IMR-90 (cell line): ENCODE data around the gene MAGEB1. TPM values are rescaled to one million over a fixed set of nuclear protein-coding genes. Genes with fewer than 3 reads are reported as not detected.

Experiments used
- ATAC-seq: fragments of 200-7000 bp; cut with Tn5 transposase; 2 replicates; pipeline ENCODE4 v1.9.1; 2020; ENCODE audit warnings: low read depth, mild to moderate bottlenecking, moderate library complexity
- BruUV-seq: library from RNA; stranded (reverse); fragments of 400-500 nt; replicated peaks from 2 replicates; lab custom pipeline; 2021; lab: Mats Ljungman, UMichigan
- CTCF ChIA-PET: fragments of 300-600 bp; formaldehyde crosslinking; extraction: SDS; loops from one replicate; lab custom pipeline; 2021; ENCODE audit warnings: antibody characterized with exemption; lab: Yijun Ruan, JAX
- POLR2A ChIA-PET: fragments of 300-600 bp; sonication (Branson Sonifier 250); formaldehyde crosslinking; loops from one replicate; lab custom pipeline; 2022; ENCODE audit warnings: antibody characterized with exemption; ENCODE audit not compliant: unreplicated experiment; lab: Charles Lee
- DNase-seq: peaks from one replicate; pipeline ENCODE4 v3.0.0; 2013
- H2AFZ ChIP-seq: replicated peaks from 2 replicates; pipeline ENCODE3; 2013; ENCODE audit warnings: low read length, mild to moderate bottlenecking; ENCODE audit not compliant: poor library complexity
- H2AK5ac ChIP-seq: 2 replicates; pipeline ENCODE4 v1.6.1; 2013; ENCODE audit warnings: low read depth, low read length, inconsistent platforms
- H2AK9ac ChIP-seq: replicated peaks from 2 replicates; pipeline ENCODE3; 2013; ENCODE audit warnings: mild to moderate bottlenecking, low read depth, low read length, moderate library complexity; ENCODE audit not compliant: poor library complexity
- H2BK120ac ChIP-seq: 2 replicates; pipeline ENCODE4 v1.6.1; 2013; ENCODE audit warnings: low read depth, low read length, inconsistent platforms
- H2BK15ac ChIP-seq: 3 replicates; pipeline ENCODE4 v1.6.1; 2013; ENCODE audit warnings: low read depth, low read length, inconsistent platforms
- H2BK20ac ChIP-seq: 2 replicates; pipeline ENCODE4 v1.6.1; 2013; ENCODE audit warnings: low read depth, mild to moderate bottlenecking, inconsistent platforms, low read length, moderate library complexity
- H2BK5ac ChIP-seq: 2 replicates; pipeline ENCODE4 v1.6.1; 2013; ENCODE audit warnings: mild to moderate bottlenecking, low read depth, low read length, inconsistent platforms; ENCODE audit not compliant: poor library complexity, severe bottlenecking
- H3K14ac ChIP-seq: replicated peaks from 2 replicates; pipeline ENCODE4 v1.6.1; 2013; ENCODE audit warnings: low read depth, low read length, inconsistent platforms
- H3K18ac ChIP-seq: 2 replicates; pipeline ENCODE4 v1.6.1; 2013; ENCODE audit warnings: low read depth, low read length, control low read depth
- H3K23ac ChIP-seq: 2 replicates; pipeline ENCODE4 v1.6.1; 2013; ENCODE audit warnings: low read depth, low read length, inconsistent platforms
- H3K27ac ChIP-seq: 2 replicates; pipeline ENCODE4 v1.5.1; 2013; ENCODE audit warnings: mild to moderate bottlenecking, control low read depth, low read length; ENCODE audit not compliant: insufficient read depth
- H3K27me3 ChIP-seq: 2 replicates; pipeline ENCODE4 v1.6.1; 2013; ENCODE audit warnings: low read length; ENCODE audit not compliant: control insufficient read depth, insufficient read depth
- H3K36me3 ChIP-seq: 2 replicates; pipeline ENCODE4 v1.6.1; 2013; ENCODE audit warnings: low read length, mixed read lengths; ENCODE audit not compliant: control insufficient read depth, insufficient read depth
- H3K4ac ChIP-seq: 2 replicates; pipeline ENCODE4 v1.6.1; 2013; ENCODE audit warnings: low read depth, low read length, inconsistent platforms
- H3K4me1 ChIP-seq: 2 replicates; pipeline ENCODE4 v1.6.1; 2013; ENCODE audit warnings: low read length, mixed read lengths; ENCODE audit not compliant: control insufficient read depth, insufficient read depth
- H3K4me2 ChIP-seq: 2 replicates; pipeline ENCODE4 v1.6.1; 2013; ENCODE audit warnings: low read depth, mild to moderate bottlenecking, control low read depth, low read length, moderate library complexity
- H3K4me3 ChIP-seq: 2 replicates; pipeline ENCODE4 v1.5.1; 2013; ENCODE audit warnings: low read depth, mild to moderate bottlenecking, control low read depth, low read length, moderate library complexity; ENCODE audit not compliant: insufficient read depth
- H3K56ac ChIP-seq: 2 replicates; pipeline ENCODE4 v1.6.1; 2013; ENCODE audit warnings: low read length, inconsistent platforms; ENCODE audit not compliant: insufficient read depth; ENCODE audit errors: extremely low read depth
- H3K79me1 ChIP-seq, 2 experiments: 2 replicates each; pipeline ENCODE4 v1.6.1; 2013; ENCODE audit warnings: low read length in 2 of 2, inconsistent platforms in 1 of 2, low read depth in 1 of 2
- H3K9ac ChIP-seq: 2 replicates; pipeline ENCODE4 v1.6.1; 2013; ENCODE audit warnings: low read depth, low read length, control low read depth
- H3K9me1 ChIP-seq: 2 replicates; pipeline ENCODE4 v1.6.1; 2013; ENCODE audit warnings: low read length, inconsistent platforms; ENCODE audit not compliant: insufficient read depth
- H3K9me3 ChIP-seq: 2 replicates; pipeline ENCODE4 v1.6.1; 2013; ENCODE audit warnings: low read length; ENCODE audit not compliant: control insufficient read depth, insufficient read depth
- H4K20me1 ChIP-seq: 2 replicates; pipeline ENCODE4 v1.6.1; 2013; ENCODE audit warnings: low read length, inconsistent platforms; ENCODE audit not compliant: insufficient read depth
- H4K5ac ChIP-seq: 2 replicates; pipeline ENCODE4 v1.6.1; 2013; ENCODE audit warnings: mild to moderate bottlenecking, low read depth, low read length, control low read depth
- H4K8ac ChIP-seq, 2 experiments: 2 replicates each; pipeline ENCODE4 v1.6.1; 2013; ENCODE audit warnings: low read depth in 2 of 2, low read length in 2 of 2, control low read depth in 1 of 2, inconsistent platforms in 1 of 2
- H4K91ac ChIP-seq: 2 replicates; pipeline ENCODE4 v1.6.1; 2013; ENCODE audit warnings: low read depth, low read length, inconsistent platforms; ENCODE audit not compliant: insufficient read depth
- BHLHE40 ChIP-seq: fragments of 150-350 bp; IDR thresholded peaks from 2 replicates; pipeline ENCODE4 v1.6.1; 2016; ENCODE audit warnings: mild to moderate bottlenecking, low read depth, low read length
- CEBPB ChIP-seq: IDR thresholded peaks from 2 replicates; pipeline ENCODE4 v1.6.1; 2012; ENCODE audit warnings: low read depth, low read length, improper control_type of control experiment
- CHD1 ChIP-seq: IDR thresholded peaks from 2 replicates; pipeline ENCODE4 v1.6.1; 2012; ENCODE audit warnings: low read depth, low read length, improper control_type of control experiment
- FOS ChIP-seq: fragments of 150-350 bp; IDR thresholded peaks from 2 replicates; pipeline ENCODE4 v1.6.1; 2016; ENCODE audit warnings: low read depth, low read length
- MAZ ChIP-seq: IDR thresholded peaks from 2 replicates; pipeline ENCODE4 v1.6.1; 2012; ENCODE audit warnings: low read depth, mild to moderate bottlenecking, low read length, improper control_type of control experiment, moderate library complexity, borderline replicate concordance
- NFE2L2 ChIP-seq: fragments of 150-350 bp; IDR thresholded peaks from 2 replicates; pipeline ENCODE4 v1.6.1; 2016; ENCODE audit warnings: low read depth, mild to moderate bottlenecking, low read length
- POLR2A ChIP-seq: IDR thresholded peaks from 2 replicates; pipeline ENCODE4 v1.6.1; 2012; ENCODE audit warnings: mild to moderate bottlenecking, low read depth, low read length
- RAD21 ChIP-seq: IDR thresholded peaks from 2 replicates; pipeline ENCODE4 v1.6.1; 2012; ENCODE audit warnings: low read length, improper control_type of control experiment
- RCOR1 ChIP-seq: IDR thresholded peaks from 2 replicates; pipeline ENCODE4 v1.6.1; 2012; ENCODE audit warnings: mild to moderate bottlenecking, low read length, improper control_type of control experiment; ENCODE audit not compliant: insufficient replicate concordance
- RFX5 ChIP-seq: IDR thresholded peaks from 2 replicates; pipeline ENCODE4 v1.8.0; 2012; ENCODE audit warnings: low read depth, mild to moderate bottlenecking, low read length, moderate library complexity
- SMC3 ChIP-seq: fragments of 150-350 bp; IDR thresholded peaks from 2 replicates; pipeline ENCODE4 v1.6.1; 2016; ENCODE audit warnings: low read depth, mild to moderate bottlenecking, antibody characterized with exemption, low read length, moderate library complexity
- WGBS, 2 experiments: methylation state at CpG; one replicate each; pipeline versions ENCODE4 v1.1.5 to v1.1.7; 2013; ENCODE audit warnings: missing lambda C conversion rate in 2 of 2; ENCODE audit not compliant: insufficient read length in 1 of 2; ENCODE audit errors: extremely low coverage in 2 of 2; 5-methylcytosine and 5-hydroxymethylcytosine counted together
- dilution Hi-C: fragments of 300-500 bp; cut with HindIII; formaldehyde crosslinking; loops from one replicate; pipeline ENCODE4 v1.14.3; 2018; ENCODE audit warnings: low sequenced_read_pairs; ENCODE audit not compliant: unreplicated experiment
- in situ Hi-C: fragments of 300-500 bp; cut with MboI; formaldehyde crosslinking; loops from 3 replicates; pipeline ENCODE4 v1.14.3; 2019; ENCODE audit warnings: low sequenced_read_pairs, inconsistent platforms, mixed read lengths
- intact Hi-C: fragments of 100-400 bp; cut with micrococcal nuclease; formaldehyde crosslinking; loops from 2 replicates; pipeline ENCODE4 v1.10.0; 2022
- polyA plus RNA-seq, 3 experiments: library from polyadenylated mRNA; depleted of rRNA; stranded (reverse); fragments of >200 nt; gene quantifications; 2 replicates each; pipeline ENCODE4 v1.2.3, GENCODE V29; 2012; ENCODE audit warnings: low replicate concordance in 1 of 3
- total RNA-seq: library from RNA; depleted of rRNA; stranded (reverse); fragments of >200 nt; gene quantifications from 2 replicates; pipeline ENCODE4 v1.2.3, GENCODE V29; 2012
- TF ChIP-seq, protein P1 (sequence below): fragments of 150-350 bp; IDR thresholded peaks from 2 replicates; pipeline ENCODE4 v1.6.1; 2016; ENCODE audit warnings: low read depth, mild to moderate bottlenecking, low read length, moderate library complexity, borderline replicate concordance

The MAGEB1 gene
- total and polyA plus RNA-seq, 2 of the 4 experiments (the other 2 are of a cell fraction), result not detected

DNA sequence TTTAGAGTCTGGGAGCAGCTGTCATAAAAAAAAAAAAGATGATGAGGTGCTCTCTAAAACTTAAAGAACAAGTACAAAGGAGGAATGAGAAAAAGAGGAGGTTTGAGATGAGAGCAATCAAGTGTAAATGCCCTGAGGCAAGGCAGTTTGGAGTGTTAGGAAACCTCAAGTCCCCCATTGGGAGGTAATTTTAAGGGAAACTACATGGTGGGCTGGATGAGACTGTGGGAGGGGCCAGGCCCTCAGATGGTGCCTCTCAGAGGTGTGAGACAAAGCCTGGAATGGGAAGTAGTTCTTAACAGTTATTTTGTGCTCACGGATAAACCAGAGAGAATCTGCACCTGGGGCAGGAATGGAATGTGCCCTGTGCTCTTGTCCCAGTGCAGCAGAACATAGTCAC lies 18.4 kb upstream of the MAGEB1 start:
- dilution Hi-C loops (no loop called here), intact Hi-C loops (no loop called here), in situ Hi-C loops (no loop called here)
- Histone ChIP-seq H2BK15ac (no peak overlapping the region), H2BK20ac (no peak overlapping the region), H3K23ac (no peak overlapping the region), H3K9ac (no peak overlapping the region), H2AK5ac (no peak overlapping the region), H3K79me1 (no peaks in the 10 kb centered on the region), H3K9me3 (no peaks in the 10 kb centered on the region), H4K91ac (no peak overlapping the region), H3K4me2 (no peak overlapping the region), H2AFZ (no peak overlapping the region), H3K14ac (no peak overlapping the region), H4K20me1 (no peaks in the 10 kb centered on the region), H3K56ac (no peak overlapping the region), H3K4ac (no peak overlapping the region), H3K36me3 (no peaks in the 10 kb centered on the region), H3K4me1 (no peaks in the 10 kb centered on the region), H2BK120ac (no peak overlapping the region), H3K27me3 (no peaks in the 10 kb centered on the region; the same call in 1 of the 2 replicates), H3K27ac (no peak overlapping the region), H2BK5ac (no peak overlapping the region), H4K5ac (no peak overlapping the region), H3K9me1 (no peaks in the 10 kb centered on the region), H3K18ac (no peak overlapping the region), H3K4me3 (no peak overlapping the region), H2AK9ac (no peak overlapping the region), H4K8ac (no peak overlapping the region)
- ATAC-seq (no peak), DNase-seq (no peak)
- no TSS peak for BruUV-seq
- CTCF ChIA-PET, result no interaction called here
- POLR2A ChIA-PET, result no interaction called here
- no peak for TF ChIP-seq RCOR1
- no peak for TF ChIP-seq CEBPB
- no peak for TF ChIP-seq SMC3
- TF ChIP-seq MAZ, result no peak
- no peak for TF ChIP-seq NFE2L2
- TF ChIP-seq FOS, result no peak
- no peak for TF ChIP-seq POLR2A
- TF ChIP-seq, protein P1, sequence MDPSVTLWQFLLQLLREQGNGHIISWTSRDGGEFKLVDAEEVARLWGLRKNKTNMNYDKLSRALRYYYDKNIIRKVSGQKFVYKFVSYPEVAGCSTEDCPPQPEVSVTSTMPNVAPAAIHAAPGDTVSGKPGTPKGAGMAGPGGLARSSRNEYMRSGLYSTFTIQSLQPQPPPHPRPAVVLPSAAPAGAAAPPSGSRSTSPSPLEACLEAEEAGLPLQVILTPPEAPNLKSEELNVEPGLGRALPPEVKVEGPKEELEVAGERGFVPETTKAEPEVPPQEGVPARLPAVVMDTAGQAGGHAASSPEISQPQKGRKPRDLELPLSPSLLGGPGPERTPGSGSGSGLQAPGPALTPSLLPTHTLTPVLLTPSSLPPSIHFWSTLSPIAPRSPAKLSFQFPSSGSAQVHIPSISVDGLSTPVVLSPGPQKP, result no peak
- TF ChIP-seq CHD1, result no peak
- TF ChIP-seq RAD21, result no peak
- TF ChIP-seq BHLHE40, result no peak
- TF ChIP-seq RFX5, result no peak
- WGBS, 2 experiments, result no CpG with 5 or more reads among the region's 1 CpG
